KBM-7 (cell line): ENCODE measurements around the gene AP4M1.

Experiments used
- DNase-seq: peaks from one replicate; pipeline ENCODE4 v3.0.0-alpha.2; 2015
- in situ Hi-C: fragments of 300-500 bp; cut with MboI; formaldehyde crosslinking; loops from 2 replicates; pipeline ENCODE4 v1.14.3; 2020; ENCODE audit warnings: low sequenced_read_pairs, low pct_unique_long_range_greater_than_20kb, mixed read lengths

Gene AP4M1

DNA sequence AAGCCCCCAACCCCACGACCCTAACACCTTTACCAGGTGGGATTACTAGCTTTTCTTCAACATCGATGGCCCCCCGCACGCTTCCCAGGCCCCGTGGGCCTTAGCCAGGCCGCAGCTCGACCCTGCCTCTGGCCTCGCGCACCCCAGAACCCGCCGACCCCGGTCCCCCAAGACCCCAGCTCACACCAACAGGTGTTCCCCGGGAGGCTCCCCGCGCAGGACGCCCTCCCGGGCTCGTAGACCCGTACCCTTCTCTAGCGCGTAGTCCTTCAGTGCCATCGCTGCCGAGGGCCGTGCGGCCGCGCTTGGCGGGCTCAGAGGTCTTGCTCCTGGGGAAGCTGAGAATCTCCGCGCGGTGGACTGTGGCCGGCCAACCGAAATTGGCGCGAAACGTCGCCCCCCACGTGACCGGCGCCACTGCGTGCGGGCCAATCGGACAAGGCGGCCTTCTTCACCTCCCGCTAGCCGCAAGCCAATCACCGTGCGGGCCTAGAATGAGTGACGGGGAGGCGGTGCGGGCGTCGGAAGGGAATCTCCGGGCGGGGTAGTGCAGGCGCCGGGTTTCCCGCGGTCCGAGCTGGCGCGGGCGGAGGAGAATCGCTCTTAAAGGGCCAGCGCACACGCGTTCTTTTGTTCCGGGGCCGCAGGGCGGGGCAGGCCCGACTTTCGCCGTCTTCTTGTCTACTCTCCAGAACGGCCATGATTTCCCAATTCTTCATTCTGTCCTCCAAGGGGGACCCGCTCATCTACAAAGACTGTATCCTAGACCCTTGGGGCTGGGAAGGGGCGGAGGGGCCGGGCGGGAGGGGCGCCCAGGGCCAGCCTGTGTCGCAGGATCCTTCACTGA lies at the start of gene AP4M1, which contains the start of gene MCM7:
Gene AP4M1, plus strand, starts transcription at position 628 of the 847 bp plus-strand sequence. Its CDS starts 72 bp downstream, at position 700.
Gene MCM7, minus strand, starts transcription at position 382 of the 847 bp plus-strand sequence. Its CDS starts 103 bp downstream, at position 279.
- DNase-seq = peak; percentile 99
- in situ Hi-C loops = no loop called here

GRCh38 chr7:100053215-100053614 lies 48.2 kb upstream of the AP4M1 start:
- peak; percentile 77 for DNase-seq
- in situ Hi-C loops = no loop called here

DNA sequence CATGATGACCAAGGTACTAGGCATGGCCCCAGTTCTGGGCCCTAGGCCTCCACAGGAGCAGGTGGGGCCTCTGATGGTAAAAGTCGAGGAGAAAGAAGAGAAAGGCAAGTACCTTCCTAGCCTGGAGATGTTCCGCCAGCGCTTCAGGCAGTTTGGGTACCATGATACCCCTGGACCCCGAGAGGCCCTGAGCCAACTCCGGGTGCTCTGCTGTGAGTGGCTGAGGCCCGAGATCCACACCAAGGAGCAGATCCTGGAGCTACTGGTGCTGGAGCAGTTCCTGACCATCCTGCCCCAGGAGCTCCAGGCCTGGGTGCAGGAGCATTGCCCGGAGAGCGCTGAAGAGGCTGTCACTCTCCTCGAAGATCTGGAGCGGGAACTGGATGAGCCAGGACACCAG lies 44.4 kb upstream of the AP4M1 start:
- no peak for DNase-seq
- in situ Hi-C loops = no loop called here

- DNase-seq = no peak
- in situ Hi-C loops = no loop called here
These were observed 42.1 kb upstream of the AP4M1 start for GRCh38 chr7:100059251-100059739.

DNA sequence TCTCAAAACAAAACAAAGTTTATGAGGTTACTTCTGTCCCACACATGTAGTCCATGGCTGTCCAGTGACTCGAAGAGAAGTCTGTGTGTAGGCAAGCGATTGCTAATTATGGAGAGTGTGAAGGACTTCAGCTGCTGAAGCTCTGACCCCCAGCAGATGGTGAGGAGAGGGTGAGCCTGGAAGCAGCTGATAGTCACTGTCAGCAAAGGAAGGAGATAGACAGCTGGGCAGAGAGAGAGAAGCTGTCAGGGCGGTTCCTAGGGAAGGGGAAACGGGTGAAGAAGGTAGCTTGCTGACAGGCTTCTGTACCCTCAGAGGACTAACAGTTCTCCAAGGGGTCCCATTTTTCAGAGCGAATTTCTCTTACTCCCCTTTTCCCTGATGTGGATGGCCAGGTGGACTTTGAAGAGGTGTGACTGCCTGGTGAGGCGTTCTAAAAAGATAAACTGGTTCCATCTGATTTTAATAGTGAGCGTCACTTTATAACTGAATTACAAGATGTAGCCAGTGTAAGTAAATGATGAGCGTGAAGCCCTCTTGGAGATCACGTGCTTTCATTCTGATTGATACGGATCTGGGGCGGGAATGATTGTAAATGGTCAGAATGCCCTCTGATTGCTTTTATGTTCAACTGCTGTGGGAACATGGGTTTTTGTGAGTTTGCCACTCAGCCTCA lies 39.8 kb upstream of the AP4M1 start:
- no peak for DNase-seq
- in situ Hi-C loops = no loop called here

GRCh38 chr7:100063376-100063775 lies 38.1 kb upstream of the AP4M1 start:
- in situ Hi-C loops = no loop called here
- DNase-seq = no peak

GRCh38 chr7:100064162-100064561 lies 37.3 kb upstream of the AP4M1 start:
- DNase-seq = no peak
- in situ Hi-C loops = no loop called here

- in situ Hi-C loops = no loop called here
- no peak for DNase-seq
These were observed 35.8 kb upstream of the AP4M1 start for GRCh38 chr7:100065452-100066186.

GRCh38 chr7:100066953-100067352 lies 34.5 kb upstream of the AP4M1 start:
- in situ Hi-C loops = no loop called here
- DNase-seq = no peak

GRCh38 chr7:100069991-100070390 lies 31.5 kb upstream of the AP4M1 start:
- DNase-seq = no peak
- in situ Hi-C loops = no loop called here

GRCh38 chr7:100071018-100071723 lies 30.3 kb upstream of the AP4M1 start:
- in situ Hi-C loops = no loop called here
- no peak for DNase-seq

DNA sequence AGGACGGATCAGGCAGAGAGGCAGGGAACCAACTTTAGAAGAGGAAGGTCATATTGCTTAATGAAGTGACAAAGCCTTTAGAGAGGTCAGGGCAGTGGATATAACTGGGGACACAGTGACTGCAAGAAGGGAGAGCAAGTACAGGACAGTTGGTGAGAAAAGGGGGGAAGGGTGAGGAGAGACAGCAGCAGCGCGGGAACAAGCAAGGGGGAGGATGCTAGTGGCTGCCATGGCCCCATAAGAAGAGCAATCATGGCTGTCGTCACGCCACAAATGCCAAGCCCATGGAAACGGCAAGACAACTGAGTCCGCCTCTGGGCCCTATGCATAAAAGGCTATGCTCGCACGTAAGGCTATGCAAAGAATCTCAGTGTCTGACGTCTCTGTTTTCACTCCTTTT lies 29.0 kb upstream of the AP4M1 start:
- DNase-seq = no peak
- in situ Hi-C loops = no loop called here

GRCh38 chr7:100074841-100075240 lies 26.6 kb upstream of the AP4M1 start:
- in situ Hi-C loops = no loop called here
- DNase-seq = no peak

DNA sequence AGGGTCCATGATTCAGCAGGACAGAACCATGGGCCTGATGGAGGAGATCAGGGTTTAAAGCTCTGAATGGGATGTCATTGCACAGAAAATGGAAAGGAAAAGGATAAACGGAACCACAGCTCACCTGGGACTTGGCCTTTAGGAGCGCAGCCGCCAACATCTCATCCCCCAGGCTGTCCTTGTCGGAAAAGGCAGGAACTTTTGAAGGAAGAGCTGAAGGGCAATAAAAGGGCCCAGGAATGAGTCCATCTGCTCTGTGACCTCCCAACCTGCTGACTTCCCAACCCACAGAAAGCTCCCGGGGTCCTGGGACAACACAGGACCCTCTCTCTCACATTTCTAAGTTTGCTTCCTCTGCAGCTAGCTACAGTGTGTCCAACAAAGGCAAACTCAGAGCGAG lies 26.0 kb upstream of the AP4M1 start:
- no peak for DNase-seq
- in situ Hi-C loops = no loop called here

- no peak for DNase-seq
- in situ Hi-C loops = no loop called here
These were observed 24.2 kb upstream of the AP4M1 start for GRCh38 chr7:100077205-100077604.

GRCh38 chr7:100079024-100079560 lies 22.4 kb upstream of the AP4M1 start:
- in situ Hi-C loops = no loop called here

GRCh38 chr7:100080907-100081534 lies 20.4 kb upstream of the AP4M1 start:
- DNase-seq = no peak
- in situ Hi-C loops = no loop called here

More at GRCh38 chr7:100079024-100079560, 22.4 kb upstream of the AP4M1 start:
- DNase-seq = no peak

- in situ Hi-C loops = no loop called here
- peak; percentile 100 for DNase-seq
These were observed 19.8 kb upstream of the AP4M1 start, which contains the start of gene ZNF3 for GRCh38 chr7:100081535-100082102. TSS of gene ZNF3 (minus strand) at chr7:100081723. CDS start at chr7:100077357, 4,366 bp downstream.
